ENCODE results near the gene AKT1.

GRCh38 chr14:104739026-104739425, 56.5 kb downstream of the AKT1 start:
- TF ChIP-seq SREBF2 (IDR thresholded peaks at IDR 0.05) (no peak), CTCF (IDR thresholded peaks at IDR 0.05) (no peak), JUN (IDR thresholded peaks at IDR 0.05) (no peak), POLR2A (IDR thresholded peaks at IDR 0.05; ENCODE audit: low read length) (no peak), BCL3 (IDR thresholded peaks at IDR 0.05) (no peak), USF2 (IDR thresholded peaks at IDR 0.05) (no peak), RFX5 (IDR thresholded peaks at IDR 0.05) (no peak)
